Measurements from ENCODE around the gene PLEKHO1.

DNA sequence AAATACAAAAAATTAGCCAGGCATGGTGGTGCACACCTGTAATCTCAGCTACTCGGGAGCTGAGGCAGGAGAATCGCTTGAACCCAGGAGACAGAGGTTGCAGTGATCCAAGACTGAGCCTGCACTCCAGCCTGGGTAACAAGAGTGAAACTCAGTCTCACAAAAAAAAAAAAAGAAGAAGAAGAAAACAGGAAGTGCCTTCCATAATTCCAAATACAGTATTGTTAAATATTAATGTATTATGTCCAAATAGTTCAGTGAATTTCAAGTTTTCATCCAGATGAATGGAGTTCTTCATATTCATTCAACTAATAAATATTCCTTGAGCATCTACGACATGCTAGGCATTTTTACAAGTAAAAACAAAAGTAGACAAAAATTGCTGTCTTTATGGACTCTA is 33.3 kb downstream of the PLEKHO1 start:
- no peak for TF ChIP-seq EZH2phosphoT487 (IDR thresholded peaks at IDR 0.05; ENCODE audit: insufficient read depth, low read depth)
- no peak for TF ChIP-seq EZH2 (IDR thresholded peaks at IDR 0.05; ENCODE audit: insufficient read depth, poor library complexity, severe bottlenecking)

Measured in GM23248 (cell line).